HepG2 (cell line): ENCODE data around the gene GPLD1. TPM values are rescaled to one million over a fixed set of nuclear protein-coding genes. Genes with fewer than 3 reads are reported as not detected.

ENCODE experiments used
- ATAC-seq: fragments of 200-7000 bp; cut with Tn5 transposase; 3 replicates; pipeline ENCODE4 v1.9.1; 2020; ENCODE audit warnings: mild to moderate bottlenecking, moderate library complexity
- BruUV-seq: library from RNA; stranded (reverse); fragments of 400-500 nt; replicated peaks from 2 replicates; lab custom pipeline; 2021; lab: Mats Ljungman, UMichigan
- CTCF ChIA-PET: fragments of 300-600 bp; formaldehyde crosslinking; extraction: SDS; loops from one replicate; lab custom pipeline; 2021; ENCODE audit warnings: low total read pairs, inconsistent platforms, low intra/inter-chr PET ratio; lab: Yijun Ruan, JAX
- POLR2A ChIA-PET: fragments of 350-600 bp; sonication (Branson Sonifier 250); formaldehyde crosslinking; loops from one replicate; lab custom pipeline; 2020; ENCODE audit warnings: antibody characterized with exemption, inconsistent platforms; lab: Yijun Ruan, JAX
- DNase-seq: peaks from one replicate; pipeline ENCODE4 v3.0.0-alpha.2; 2015; ENCODE audit warnings: low spot score
- FAIRE-seq: peaks from 3 replicates; lab custom pipeline; 2011; peaks lifted over from hg19 to GRCh38; lab: Jason Lieb, UNC
- H2AFZ ChIP-seq: one replicate; pipeline ENCODE4 v1.6.1; 2011; ENCODE audit warnings: low read length, inconsistent platforms
- H3K27ac ChIP-seq: fragments of 300-600 bp; 3 replicates; pipeline ENCODE4 v1.8.0; 2011; ENCODE audit warnings: mixed run types, mild to moderate bottlenecking, mixed read lengths, low read length, inconsistent platforms; ENCODE audit not compliant: insufficient read depth; ENCODE audit errors: extremely low read length
- H3K27me3 ChIP-seq, 2 experiments: fragments of 200-600 bp in 1 of 2; 2 replicates in 1 of 2; 3 replicates in 1 of 2; pipeline versions ENCODE4 v1.6.0 to v1.8.0; 2011; ENCODE audit warnings: low read length in 2 of 2, mild to moderate bottlenecking in 2 of 2, moderate library complexity in 2 of 2, inconsistent platforms in 1 of 2; ENCODE audit not compliant: insufficient read depth in 2 of 2, control insufficient read depth in 1 of 2
- H3K36me3 ChIP-seq, 2 experiments: fragments of 200-600 bp in 1 of 2; replicated peaks in 1 of 2; 2 replicates in 1 of 2; 3 replicates in 1 of 2; pipeline versions ENCODE4 v1.5.1 to v1.8.0; 2011; ENCODE audit warnings: low read length in 2 of 2, inconsistent platforms in 1 of 2; ENCODE audit not compliant: insufficient read depth in 2 of 2, control insufficient read depth in 1 of 2
- H3K4me1 ChIP-seq: 2 replicates; pipeline ENCODE4 v1.5.1; 2012; ENCODE audit warnings: low read length, inconsistent platforms; ENCODE audit not compliant: insufficient read depth
- H3K4me2 ChIP-seq: 2 replicates; pipeline ENCODE4 v1.6.0; 2011; ENCODE audit warnings: low read depth, low read length, inconsistent platforms
- H3K4me3 ChIP-seq, 3 experiments: fragments of 200-600 bp in 1 of 3; sonication (generic), shearing (Covaris generic) in 1 of 3; replicated peaks in 1 of 3; 2 replicates each; pipeline ENCODE4 v1.5.1; 2011 to 2016; ENCODE audit warnings: low read length in 3 of 3, inconsistent platforms in 2 of 3, low read depth in 2 of 3, mild to moderate bottlenecking in 2 of 3, control low read depth in 1 of 3, mixed read lengths in 1 of 3; ENCODE audit not compliant: insufficient read depth in 1 of 3
- H3K79me2 ChIP-seq: one replicate; pipeline ENCODE4 v1.6.1; 2011; ENCODE audit warnings: low read length, inconsistent platforms; ENCODE audit not compliant: insufficient read depth
- H3K9ac ChIP-seq: 2 replicates; pipeline ENCODE4 v1.6.0; 2011; ENCODE audit warnings: mild to moderate bottlenecking, low read depth, low read length, inconsistent platforms; ENCODE audit not compliant: insufficient read depth
- H3K9me3 ChIP-seq: 2 replicates; pipeline ENCODE4 v1.5.1; 2012; ENCODE audit warnings: mild to moderate bottlenecking, low read length
- H4K20me1 ChIP-seq: 2 replicates; pipeline ENCODE4 v1.6.0; 2011; ENCODE audit warnings: inconsistent platforms, mild to moderate bottlenecking, low read length, moderate library complexity; ENCODE audit not compliant: insufficient read depth
- HOXA5 ChIP-seq: sonication (generic); formaldehyde crosslinking; IDR thresholded peaks from 2 replicates; pipeline ENCODE4 v1.4.0; 2020; ENCODE audit warnings: missing genetic modification reagents
- KDM4B ChIP-seq: sonication (generic); formaldehyde crosslinking; IDR thresholded peaks from 2 replicates; pipeline ENCODE4 v1.4.0; 2020; ENCODE audit warnings: missing genetic modification reagents
- KLF9 ChIP-seq: IDR thresholded peaks from 2 replicates; pipeline ENCODE4 v1.6.1; 2016; ENCODE audit warnings: low read depth
- NFYC ChIP-seq: IDR thresholded peaks from 2 replicates; pipeline ENCODE4 v1.6.1; 2016; ENCODE audit warnings: missing genetic modification reagents, missing compliant biosample characterization
- ONECUT2 ChIP-seq: sonication (generic); formaldehyde crosslinking; IDR thresholded peaks from 2 replicates; pipeline ENCODE4 v1.4.0; 2020; ENCODE audit warnings: missing genetic modification reagents
- POGZ ChIP-seq: sonication (generic); formaldehyde crosslinking; IDR thresholded peaks from 2 replicates; pipeline ENCODE4 v1.4.0; 2020; ENCODE audit warnings: mild to moderate bottlenecking, missing genetic modification reagents
- RBAK ChIP-seq: sonication (generic); formaldehyde crosslinking; IDR thresholded peaks from 2 replicates; pipeline ENCODE4 v1.5.1; 2020; ENCODE audit warnings: mild to moderate bottlenecking, missing genetic modification reagents
- RNF2 ChIP-seq: fragments of 450-650 bp; conservative IDR thresholded peaks from 2 replicates; pipeline ENCODE4 v1.6.1; 2016; ENCODE audit warnings: low read depth
- SUZ12 ChIP-seq: fragments of 150-350 bp; IDR thresholded peaks from 2 replicates; pipeline ENCODE4 v1.6.1; 2014; ENCODE audit warnings: low read depth, low read length
- TRIM24 ChIP-seq: sonication (generic); formaldehyde crosslinking; IDR thresholded peaks from 2 replicates; pipeline ENCODE4 v1.8.0; 2022; ENCODE audit warnings: mild to moderate bottlenecking, missing genetic modification reagents
- ZBTB37 ChIP-seq: sonication (generic); formaldehyde crosslinking; IDR thresholded peaks from 2 replicates; pipeline ENCODE4 v1.4.0; 2020; ENCODE audit warnings: mild to moderate bottlenecking, missing genetic modification reagents
- ZFP36L1 ChIP-seq: sonication (generic); formaldehyde crosslinking; IDR thresholded peaks from 2 replicates; pipeline ENCODE4 v1.8.0; 2022; ENCODE audit warnings: mild to moderate bottlenecking, missing genetic modification reagents, moderate library complexity
- ZFP62 ChIP-seq: sonication (generic); formaldehyde crosslinking; IDR thresholded peaks from 2 replicates; pipeline ENCODE4 v1.4.0; 2020; ENCODE audit warnings: missing genetic modification reagents
- ZNF12 ChIP-seq: sonication (generic); formaldehyde crosslinking; IDR thresholded peaks from 2 replicates; pipeline ENCODE4 v1.5.0; 2020; ENCODE audit warnings: missing genetic modification reagents
- ZNF224 ChIP-seq: sonication (generic); formaldehyde crosslinking; IDR thresholded peaks from 2 replicates; pipeline ENCODE4 v1.5.0; 2020; ENCODE audit warnings: mild to moderate bottlenecking, missing genetic modification reagents
- ZNF263 ChIP-seq: sonication (generic); formaldehyde crosslinking; IDR thresholded peaks from 2 replicates; pipeline ENCODE4 v1.4.0; 2020; ENCODE audit warnings: missing genetic modification reagents
- ZNF557 ChIP-seq: sonication (generic); formaldehyde crosslinking; IDR thresholded peaks from 2 replicates; pipeline ENCODE4 v1.4.0; 2020; ENCODE audit warnings: missing genetic modification reagents
- ZNF563 ChIP-seq: sonication (generic); formaldehyde crosslinking; IDR thresholded peaks from 2 replicates; pipeline ENCODE4 v1.8.0; 2022; ENCODE audit warnings: mild to moderate bottlenecking, moderate library complexity, missing genetic modification reagents
- ZSCAN31 ChIP-seq: sonication (generic); formaldehyde crosslinking; IDR thresholded peaks from 2 replicates; pipeline ENCODE4 v1.5.0; 2020; ENCODE audit warnings: low read depth, mild to moderate bottlenecking, missing genetic modification reagents
- ZSCAN9 ChIP-seq: IDR thresholded peaks from 2 replicates; pipeline ENCODE4 v1.6.1; 2016; ENCODE audit warnings: borderline replicate concordance
- WGBS: methylation state at CpG from one replicate; pipeline ENCODE4 v1.1.6; 2017; ENCODE audit warnings: low lambda C conversion rate; 5-methylcytosine and 5-hydroxymethylcytosine counted together
- in situ Hi-C: cut with HindIII; loops from 2 replicates; pipeline ENCODE4 v1.10.0; 2017; ENCODE audit warnings: low pct_unique_long_range_greater_than_20kb; ENCODE audit not compliant: extremely low pct_ligation_motif_present
- intact Hi-C: fragments of 100-400 bp; cut with micrococcal nuclease; formaldehyde crosslinking; loops from one replicate; pipeline ENCODE4 v1.10.0; 2022; ENCODE audit not compliant: unreplicated experiment
- polyA plus RNA-seq, 8 experiments: library from polyadenylated mRNA; depleted of rRNA in 3 of 8; stranded (reverse) in 7 of 8; unstranded in 1 of 8; fragments of >200 nt; fragmentation: Illumina TruSeq in 4 of 8; extraction: Trizol in 4 of 8; gene quantifications; 2 replicates each; pipeline versions ENCODE4 v1.2.1 to v1.2.3, GENCODE V29; 2011 to 2016; ENCODE audit warnings: low read depth in 4 of 8, missing spikeins in 1 of 8, mixed read lengths in 1 of 8; ENCODE audit not compliant: insufficient read depth in 1 of 8
- total RNA-seq, 5 experiments: library from RNA; depleted of rRNA; stranded (reverse); fragments of >200 nt; fragmentation: Illumina TruSeq; extraction: Trizol; gene quantifications; 2 replicates each; pipeline ENCODE4 v1.2.3, GENCODE V29; 2016; ENCODE audit warnings: low read depth in 1 of 5

The GPLD1 gene
- total and polyA plus RNA-seq, 2 of the 13 experiments (the other 11 are each of a cell fraction or from before 2014, with no cell fraction given), result 6.2 to 7.6 TPM

- Histone ChIP-seq H3K9ac (no peak overlapping the region), H3K4me2 (no peak overlapping the region), H3K27me3 (no peaks in the 10 kb centered on the region), H3K4me3 (no peak overlapping the region), H3K27ac (no peak overlapping the region), H3K9me3 (no peaks in the 10 kb centered on the region), H3K79me2 (no peaks in the 10 kb centered on the region), H3K4me1 (no peaks in the 10 kb centered on the region), H3K36me3 (peaks cover 4 to 14% of the 10 kb centered on the region in 2 experiments), H4K20me1 (no peaks in the 10 kb centered on the region), H2AFZ (no peak overlapping the region)
- in situ Hi-C loops (loop anchor here (5.0 to 10.0 kb wide), 2 partner anchors 91 to 264 kb away; no protein-coding TSS in a partner anchor), intact Hi-C loops (loop anchor here (1.0 to 2.0 kb wide), 5 partner anchors 64 to 640 kb away; partner anchors contain the start of gene ALDH5A1)
- FAIRE-seq, result peak; percentile 87
- DNase-seq, result peak; percentile 65
- ChIA-PET CTCF (interaction anchor here (0.7 to 2.4 kb wide), 4 partner anchors 89 to 148 kb away, joined by 3 to 27 read pairs (median 6); no protein-coding TSS in a partner anchor), POLR2A (no interaction called here)
- WGBS, result 5% methylated on average over 1 of the region's 1 CpG
- BruUV-seq, result no TSS peak
- peak; percentile 82 for ATAC-seq
- TF ChIP-seq SUZ12, result no peak
- TF ChIP-seq NFYC (CRISPR knock-in tag), result no peak
- TF ChIP-seq ONECUT2 (CRISPR knock-in tag), result no peak
- TF ChIP-seq TRIM24 (CRISPR knock-in tag), result no peak
- TF ChIP-seq RNF2, result no peak
- TF ChIP-seq ZSCAN9 (CRISPR knock-in tag), result no peak
- no peak for TF ChIP-seq ZNF563
- TF ChIP-seq ZNF263 (CRISPR knock-in tag), result no peak
- TF ChIP-seq HOXA5, result peak; percentile 37; the same call in 1 of the 2 replicates
- TF ChIP-seq ZNF557 (CRISPR knock-in tag), result no peak
- no peak for TF ChIP-seq ZFP62 (CRISPR knock-in tag)
- TF ChIP-seq ZFP36L1 (CRISPR knock-in tag), result no peak
- no peak for TF ChIP-seq KLF9 (CRISPR knock-in tag)
- TF ChIP-seq ZSCAN31 (CRISPR knock-in tag), result no peak
- TF ChIP-seq ZNF12 (CRISPR knock-in tag), result no peak
- TF ChIP-seq POGZ (CRISPR knock-in tag), result no peak
- TF ChIP-seq ZNF224, result no peak
- TF ChIP-seq RBAK (CRISPR knock-in tag), result no peak
- no peak for TF ChIP-seq ZBTB37 (CRISPR knock-in tag)
- no peak for TF ChIP-seq KDM4B
Measured at GRCh38 chr6:24431045-24431451, 58.3 kb downstream of the GPLD1 start.
